Vagina (tissue), 2 donors: ENCODE data around the gene TTLL8.

Source experiments
- CTCF ChIP-seq, 3 experiments: fragments of 450-650 bp in 2 of 3; fragments of 200-600 bp in 1 of 3; sonication (generic) in 1 of 3; IDR thresholded peaks; one replicate each; pipeline ENCODE4 v1.5.1; 2017 to 2019; ENCODE audit warnings: antibody characterized with exemption in 3 of 3, mild to moderate bottlenecking in 2 of 3, moderate library complexity in 2 of 3
- POLR2A ChIP-seq, 2 donors: fragments of 450-650 bp; IDR thresholded peaks; one replicate each; pipeline ENCODE4 v1.6.1; 2017; ENCODE audit warnings: antibody characterized with exemption in 2 of 2, mild to moderate bottlenecking in 2 of 2, moderate library complexity in 2 of 2
- POLR2AphosphoS5 ChIP-seq, 2 donors: sonication (generic); formaldehyde crosslinking; IDR thresholded peaks; one replicate each; pipeline ENCODE4 v1.9.0; 2017; ENCODE audit warnings: antibody characterized with exemption in 2 of 2, mild to moderate bottlenecking in 2 of 2, low read depth in 1 of 2; ENCODE audit not compliant: insufficient read depth in 1 of 2

GRCh38 chr22:50048836-50049235 lies 9.3 kb downstream of the TTLL8 start:
- no peak for TF ChIP-seq POLR2A (IDR thresholded peaks at IDR 0.05)
- no peak for TF ChIP-seq CTCF (IDR thresholded peaks at IDR 0.05)
- no peak for TF ChIP-seq POLR2AphosphoS5 (IDR thresholded peaks at IDR 0.05; ENCODE audit: insufficient read depth in 1 of 2, low read depth in 1 of 2)
